Measurements from ENCODE around the gene TMEM132D. TPM values are rescaled to one million over a fixed set of nuclear protein-coding genes. Genes with fewer than 3 reads are reported as not detected.

Gene TMEM132D
- total and polyA plus RNA-seq, 2 donors (not counting 3 experiments of a cell fraction or from before 2014, with no cell fraction given) = not detected

GRCh38 chr12:129257524-129257923, 646.3 kb downstream of the TMEM132D start:
- intact Hi-C loops (cut with micrococcal nuclease) = no loop called here
- no peak overlapping the region for H3K27ac ChIP-seq (ENCODE audit: insufficient read depth, low read depth, low read length)
- H3K9me3 ChIP-seq (replicated peaks; ENCODE audit: control insufficient read depth, insufficient read depth, low read length) = peaks cover 2% of the 10 kb centered on the region
- H3K4me2 ChIP-seq (ENCODE audit: insufficient read depth, low read length) = no peak overlapping the region
- TF ChIP-seq EZH2 (IDR thresholded peaks at IDR 0.05; ENCODE audit: borderline replicate concordance, low read depth, low read length, severe bottlenecking) (no peak), CTCF (IDR thresholded peaks at IDR 0.05; ENCODE audit: extremely low read depth in 1 of 2, insufficient read depth in 1 of 2, low read depth in 1 of 2, low read length in 2 of 2) (no peak), MAX (IDR thresholded peaks at IDR 0.05; ENCODE audit: insufficient read depth, insufficient read length) (no peak), MYC (IDR thresholded peaks at IDR 0.05; ENCODE audit: low read depth, low read length) (no peak), POLR2A (IDR thresholded peaks at IDR 0.05; ENCODE audit: low read depth, low read length) (no peak), POLR2AphosphoS5 (IDR thresholded peaks at IDR 0.05; ENCODE audit: insufficient read depth, low read depth, low read length) (no peak), FOS (IDR thresholded peaks at IDR 0.05; ENCODE audit: borderline replicate concordance, insufficient read depth, low read length) (no peak)
- H3K9me1 ChIP-seq (replicated peaks; ENCODE audit: control insufficient read depth, extremely low read depth, insufficient read depth, low read length) = no peaks in the 10 kb centered on the region
- dilution Hi-C loops (cut with MboI; ENCODE audit: extremely low pct_ligation_motif_present, low sequenced_read_pairs) = no loop called here
- DNase-seq (ENCODE audit: low read depth, low spot score) (no peak), FAIRE-seq (no peak)
- no TSS peak for BruUV-seq (replicated peaks)
- no peak overlapping the region for H2AFZ ChIP-seq (ENCODE audit: low read depth, low read length)
- ChIA-PET CTCF (no interaction called here), POLR2A (no interaction called here)
- no peak overlapping the region for H3K9ac ChIP-seq (replicated peaks; ENCODE audit: extremely low read depth, insufficient read depth, low read length)
- no peaks in the 10 kb centered on the region for H3K27me3 ChIP-seq (ENCODE audit: control insufficient read depth in 2 of 2, insufficient read depth in 2 of 2, low read length in 2 of 2)
- H4K20me1 ChIP-seq (replicated peaks; ENCODE audit: control insufficient read depth, extremely low read depth, insufficient read depth, low read length) = no peaks in the 10 kb centered on the region
- no peaks in the 10 kb centered on the region for H3K4me1 ChIP-seq (ENCODE audit: control insufficient read depth, extremely low read depth, insufficient read depth, low read length)
- H3K79me2 ChIP-seq (ENCODE audit: control insufficient read depth, insufficient read depth, low read length) = no peaks in the 10 kb centered on the region
- H3K4me3 ChIP-seq (replicated peaks in 1 of 3; ENCODE audit: insufficient read depth in 1 of 3, low read depth in 1 of 3, low read length in 3 of 3) = no peak overlapping the region
- H3K36me3 ChIP-seq (ENCODE audit: control insufficient read depth in 2 of 2, extremely low read depth in 1 of 2, insufficient read depth in 2 of 2, low read length in 2 of 2) = no peaks in the 10 kb centered on the region
